Neural cell (in vitro differentiated cells): ENCODE measurements around the gene ENAM. TPM values are rescaled to one million over a fixed set of nuclear protein-coding genes. Genes with fewer than 3 reads are reported as not detected.

ENCODE experiments used
- H2AFZ ChIP-seq: fragments of 200-600, 300-800 bp; sonication (generic), shearing (Covaris generic); 2 replicates; pipeline ENCODE4 v1.6.0; 2014; ENCODE audit warnings: low read depth, mild to moderate bottlenecking, antibody characterized with exemption, low read length, moderate library complexity
- H3F3A ChIP-seq: fragments of 200-600 bp; shearing (Covaris generic); 2 replicates; pipeline ENCODE4 v1.6.1; 2016; ENCODE audit warnings: mild to moderate bottlenecking, moderate library complexity, mixed read lengths, antibody characterized with exemption, low read length; ENCODE audit not compliant: insufficient read depth, poor library complexity, severe bottlenecking
- H3K27ac ChIP-seq: fragments of 200-600, 300-800 bp; sonication (generic), shearing (Covaris generic); 2 replicates; pipeline ENCODE4 v1.5.1; 2014; ENCODE audit warnings: mild to moderate bottlenecking, low read length, moderate library complexity
- H3K27me3 ChIP-seq: fragments of 300-800, 200-600 bp; sonication (generic), shearing (Covaris generic); 2 replicates; pipeline ENCODE4 v1.6.0; 2014; ENCODE audit warnings: mild to moderate bottlenecking, low read depth, low read length, moderate library complexity; ENCODE audit not compliant: insufficient read depth
- H3K36me3 ChIP-seq: fragments of 300-800, 200-600 bp; sonication (generic), shearing (Covaris generic); 2 replicates; pipeline ENCODE4 v1.5.1; 2014; ENCODE audit warnings: mild to moderate bottlenecking, antibody characterized with exemption, low read length, moderate library complexity; ENCODE audit not compliant: insufficient read depth
- H3K4me2 ChIP-seq: fragments of 300-800, 200-600 bp; sonication (generic), shearing (Covaris generic); 2 replicates; pipeline ENCODE4 v1.6.0; 2014; ENCODE audit warnings: mild to moderate bottlenecking, low read length
- H3K4me3 ChIP-seq: fragments of 300-800, 200-600 bp; sonication (generic), shearing (Covaris generic); 2 replicates; pipeline ENCODE4 v1.5.1; 2014; ENCODE audit warnings: mild to moderate bottlenecking, low read length, moderate library complexity
- H3K79me2 ChIP-seq: fragments of 200-600 bp; shearing (Covaris generic); replicated peaks from 2 replicates; pipeline ENCODE4 v1.6.0; 2014; ENCODE audit warnings: mild to moderate bottlenecking, low read length, moderate library complexity; ENCODE audit not compliant: insufficient read depth
- H3K9ac ChIP-seq: fragments of 300-800, 200-600 bp; sonication (generic), shearing (Covaris generic); 2 replicates; pipeline ENCODE4 v1.6.1; 2016; ENCODE audit warnings: mild to moderate bottlenecking, low read length, mixed read lengths
- H3K9me2 ChIP-seq: fragments of 200-600 bp; shearing (Covaris generic); 2 replicates; pipeline ENCODE4 v1.6.1; 2016; ENCODE audit warnings: mild to moderate bottlenecking, low read length, mixed read lengths; ENCODE audit not compliant: insufficient read depth
- H3K9me3 ChIP-seq: fragments of 200-600, 300-800 bp; sonication (generic), shearing (Covaris generic); 2 replicates; pipeline ENCODE4 v1.6.1; 2016; ENCODE audit warnings: mild to moderate bottlenecking, mixed run types, low read length, moderate library complexity, mixed read lengths
- H4K20me1 ChIP-seq: fragments of 200-600 bp; shearing (Covaris generic); 2 replicates; pipeline ENCODE4 v1.6.1; 2016; ENCODE audit warnings: mild to moderate bottlenecking, mixed run types; ENCODE audit not compliant: insufficient read depth
- EP300 ChIP-seq: fragments of 450-650 bp; conservative IDR thresholded peaks from 2 replicates; pipeline ENCODE4 v1.6.1; 2014; ENCODE audit warnings: antibody characterized with exemption, mild to moderate bottlenecking, moderate library complexity; ENCODE audit not compliant: poor library complexity, severe bottlenecking
- EZH2 ChIP-seq: fragments of 200-600, 300-800 bp; shearing (Covaris generic), sonication (generic); IDR thresholded peaks from 2 replicates; pipeline ENCODE4 v1.6.1; 2014; ENCODE audit warnings: antibody characterized with exemption, low read length, borderline replicate concordance, mild to moderate bottlenecking; ENCODE audit not compliant: insufficient read depth, poor library complexity, severe bottlenecking
- MXI1 ChIP-seq: fragments of 450-650 bp; conservative IDR thresholded peaks from 2 replicates; pipeline ENCODE4 v1.6.1; 2014; ENCODE audit warnings: antibody characterized with exemption, mild to moderate bottlenecking; ENCODE audit not compliant: poor library complexity, severe bottlenecking
- POLR2AphosphoS5 ChIP-seq: IDR thresholded peaks from 2 replicates; pipeline ENCODE4 v1.6.1; 2012
- RAD21 ChIP-seq: fragments of 450-650 bp; conservative IDR thresholded peaks from 2 replicates; pipeline ENCODE4 v1.6.1; 2014; ENCODE audit warnings: antibody characterized with exemption, mild to moderate bottlenecking, moderate library complexity
- SMC3 ChIP-seq: fragments of 450-650 bp; conservative IDR thresholded peaks from 2 replicates; pipeline ENCODE4 v1.6.1; 2014; ENCODE audit warnings: antibody characterized with exemption, mild to moderate bottlenecking, moderate library complexity; ENCODE audit not compliant: poor library complexity
- TAF1 ChIP-seq: IDR thresholded peaks from 2 replicates; pipeline ENCODE4 v1.6.1; 2012; ENCODE audit warnings: low read depth
- polyA plus RNA-seq: library from polyadenylated mRNA; depleted of rRNA; stranded (reverse); fragments of >200 nt; gene quantifications from 2 replicates; pipeline ENCODE4 v1.2.3, GENCODE V29; 2014
- TF ChIP-seq, protein P1 (sequence below): fragments of 450-650 bp; IDR thresholded peaks from 2 replicates; pipeline ENCODE4 v1.5.1; 2014; ENCODE audit warnings: antibody characterized with exemption, mild to moderate bottlenecking, moderate library complexity; ENCODE audit not compliant: poor library complexity, severe bottlenecking
- TF ChIP-seq, protein P2 (sequence below): IDR thresholded peaks from 2 replicates; pipeline ENCODE4 v1.6.1; 2012; ENCODE audit warnings: borderline replicate concordance

The ENAM gene
- polyA plus RNA-seq, 1 donor from 2014 or later: not detected

DNA sequence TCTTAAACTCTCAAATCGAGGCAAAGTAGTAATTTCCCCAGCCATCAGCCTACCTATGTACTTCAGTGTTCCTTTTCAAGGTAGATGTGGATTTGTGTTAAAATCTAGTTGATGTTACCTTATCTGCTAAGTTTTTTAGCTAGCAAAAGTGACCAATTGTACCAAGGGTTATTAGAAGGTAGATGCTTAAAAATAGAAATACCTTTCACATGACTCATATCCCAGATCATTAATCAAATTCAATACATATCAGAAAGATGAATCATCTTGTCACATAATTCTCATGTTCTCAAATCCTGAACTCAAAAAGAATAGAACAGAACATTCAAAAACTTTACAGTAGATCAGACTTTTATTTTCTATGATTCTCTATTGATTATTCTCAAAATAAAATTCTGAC, 3.5 kb downstream of the ENAM start:
- H3K36me3 ChIP-seq: no peaks in the 10 kb centered on the region
- H3K27ac ChIP-seq: no peak overlapping the region
- no peaks in the 10 kb centered on the region for H3K79me2 ChIP-seq
- H3K9ac ChIP-seq: no peak overlapping the region
- H3K27me3 ChIP-seq: no peaks in the 10 kb centered on the region
- no peaks in the 10 kb centered on the region for H3K9me2 ChIP-seq
- no peak overlapping the region for H2AFZ ChIP-seq
- H3K4me3 ChIP-seq: no peak overlapping the region
- TF ChIP-seq EZH2: no peak
- no peak for TF ChIP-seq MXI1
- TF ChIP-seq, protein P1, sequence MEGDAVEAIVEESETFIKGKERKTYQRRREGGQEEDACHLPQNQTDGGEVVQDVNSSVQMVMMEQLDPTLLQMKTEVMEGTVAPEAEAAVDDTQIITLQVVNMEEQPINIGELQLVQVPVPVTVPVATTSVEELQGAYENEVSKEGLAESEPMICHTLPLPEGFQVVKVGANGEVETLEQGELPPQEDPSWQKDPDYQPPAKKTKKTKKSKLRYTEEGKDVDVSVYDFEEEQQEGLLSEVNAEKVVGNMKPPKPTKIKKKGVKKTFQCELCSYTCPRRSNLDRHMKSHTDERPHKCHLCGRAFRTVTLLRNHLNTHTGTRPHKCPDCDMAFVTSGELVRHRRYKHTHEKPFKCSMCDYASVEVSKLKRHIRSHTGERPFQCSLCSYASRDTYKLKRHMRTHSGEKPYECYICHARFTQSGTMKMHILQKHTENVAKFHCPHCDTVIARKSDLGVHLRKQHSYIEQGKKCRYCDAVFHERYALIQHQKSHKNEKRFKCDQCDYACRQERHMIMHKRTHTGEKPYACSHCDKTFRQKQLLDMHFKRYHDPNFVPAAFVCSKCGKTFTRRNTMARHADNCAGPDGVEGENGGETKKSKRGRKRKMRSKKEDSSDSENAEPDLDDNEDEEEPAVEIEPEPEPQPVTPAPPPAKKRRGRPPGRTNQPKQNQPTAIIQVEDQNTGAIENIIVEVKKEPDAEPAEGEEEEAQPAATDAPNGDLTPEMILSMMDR: no peak
- no peak for TF ChIP-seq SMC3
- TF ChIP-seq, protein P2, sequence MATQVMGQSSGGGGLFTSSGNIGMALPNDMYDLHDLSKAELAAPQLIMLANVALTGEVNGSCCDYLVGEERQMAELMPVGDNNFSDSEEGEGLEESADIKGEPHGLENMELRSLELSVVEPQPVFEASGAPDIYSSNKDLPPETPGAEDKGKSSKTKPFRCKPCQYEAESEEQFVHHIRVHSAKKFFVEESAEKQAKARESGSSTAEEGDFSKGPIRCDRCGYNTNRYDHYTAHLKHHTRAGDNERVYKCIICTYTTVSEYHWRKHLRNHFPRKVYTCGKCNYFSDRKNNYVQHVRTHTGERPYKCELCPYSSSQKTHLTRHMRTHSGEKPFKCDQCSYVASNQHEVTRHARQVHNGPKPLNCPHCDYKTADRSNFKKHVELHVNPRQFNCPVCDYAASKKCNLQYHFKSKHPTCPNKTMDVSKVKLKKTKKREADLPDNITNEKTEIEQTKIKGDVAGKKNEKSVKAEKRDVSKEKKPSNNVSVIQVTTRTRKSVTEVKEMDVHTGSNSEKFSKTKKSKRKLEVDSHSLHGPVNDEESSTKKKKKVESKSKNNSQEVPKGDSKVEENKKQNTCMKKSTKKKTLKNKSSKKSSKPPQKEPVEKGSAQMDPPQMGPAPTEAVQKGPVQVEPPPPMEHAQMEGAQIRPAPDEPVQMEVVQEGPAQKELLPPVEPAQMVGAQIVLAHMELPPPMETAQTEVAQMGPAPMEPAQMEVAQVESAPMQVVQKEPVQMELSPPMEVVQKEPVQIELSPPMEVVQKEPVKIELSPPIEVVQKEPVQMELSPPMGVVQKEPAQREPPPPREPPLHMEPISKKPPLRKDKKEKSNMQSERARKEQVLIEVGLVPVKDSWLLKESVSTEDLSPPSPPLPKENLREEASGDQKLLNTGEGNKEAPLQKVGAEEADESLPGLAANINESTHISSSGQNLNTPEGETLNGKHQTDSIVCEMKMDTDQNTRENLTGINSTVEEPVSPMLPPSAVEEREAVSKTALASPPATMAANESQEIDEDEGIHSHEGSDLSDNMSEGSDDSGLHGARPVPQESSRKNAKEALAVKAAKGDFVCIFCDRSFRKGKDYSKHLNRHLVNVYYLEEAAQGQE: no peak
- TF ChIP-seq EP300: no peak
- no peak for TF ChIP-seq RAD21
- no peak for TF ChIP-seq TAF1
- no peak for TF ChIP-seq POLR2AphosphoS5
- no peaks in the 10 kb centered on the region for H3F3A ChIP-seq
- H3K9me3 ChIP-seq: no peaks in the 10 kb centered on the region
- H4K20me1 ChIP-seq: no peaks in the 10 kb centered on the region
- no peak overlapping the region for H3K4me2 ChIP-seq

DNA sequence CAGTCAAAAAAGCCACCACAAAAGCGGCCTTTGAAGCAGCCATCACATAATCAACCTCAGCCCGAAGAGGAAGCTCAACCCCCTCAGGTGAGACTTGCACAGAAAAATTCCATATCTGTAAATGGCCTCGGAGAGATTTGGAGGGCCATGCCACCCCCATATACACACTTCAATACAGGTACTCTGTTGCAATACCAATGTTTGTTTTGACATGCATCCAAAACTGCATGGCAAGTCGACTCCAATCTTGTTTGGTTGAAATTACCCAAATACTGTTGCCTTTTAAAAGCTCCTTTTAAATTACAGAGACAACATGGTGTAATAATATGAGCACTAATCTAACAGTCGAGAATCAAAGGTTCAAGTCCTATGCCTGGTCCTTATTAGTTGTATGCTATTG, 5.9 kb downstream of the ENAM start:
- Histone ChIP-seq H3K36me3 (no peaks in the 10 kb centered on the region), H3F3A (no peaks in the 10 kb centered on the region), H3K9ac (no peak overlapping the region), H3K9me3 (no peaks in the 10 kb centered on the region), H3K27ac (no peak overlapping the region), H2AFZ (no peak overlapping the region), H3K4me3 (no peak overlapping the region), H3K27me3 (no peaks in the 10 kb centered on the region), H3K4me2 (no peak overlapping the region), H3K9me2 (no peaks in the 10 kb centered on the region), H3K79me2 (no peaks in the 10 kb centered on the region), H4K20me1 (no peaks in the 10 kb centered on the region)
- TF ChIP-seq TAF1 (no peak), MXI1 (no peak), EP300 (no peak), EZH2 (no peak), SMC3 (no peak), POLR2AphosphoS5 (no peak), RAD21 (no peak)
- TF ChIP-seq, protein P2: no peak
- TF ChIP-seq, protein P1: no peak
